SW 1271 (cell line): ENCODE results near the gene MCEMP1.

Experiments
- DNase-seq, 2 experiments: peaks; one replicate each; lab custom pipeline; 2025; lab: John Stamatoyannopoulos, UW

The MCEMP1 gene

DNA sequence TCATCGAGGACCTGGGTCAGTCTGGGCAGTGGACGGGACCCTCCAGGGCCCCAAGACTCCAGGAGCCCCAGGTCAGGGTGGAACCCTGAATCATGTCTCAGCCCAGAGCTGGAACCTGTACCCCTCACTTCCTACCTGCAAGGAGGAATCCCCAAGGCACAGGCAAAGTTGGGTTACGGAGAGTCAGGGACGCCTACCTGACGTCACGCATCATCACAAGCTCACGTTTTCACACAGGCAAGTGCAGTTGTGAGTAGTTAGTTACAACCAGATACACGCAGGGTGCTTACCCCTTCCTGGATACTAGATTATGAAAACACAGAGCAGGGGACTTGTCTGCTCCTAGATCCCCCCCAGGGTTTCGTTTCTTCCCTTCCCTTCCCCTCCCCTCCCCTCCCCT is 6.1 kb upstream of the MCEMP1 start:
- DNase-seq: no peak

DNA sequence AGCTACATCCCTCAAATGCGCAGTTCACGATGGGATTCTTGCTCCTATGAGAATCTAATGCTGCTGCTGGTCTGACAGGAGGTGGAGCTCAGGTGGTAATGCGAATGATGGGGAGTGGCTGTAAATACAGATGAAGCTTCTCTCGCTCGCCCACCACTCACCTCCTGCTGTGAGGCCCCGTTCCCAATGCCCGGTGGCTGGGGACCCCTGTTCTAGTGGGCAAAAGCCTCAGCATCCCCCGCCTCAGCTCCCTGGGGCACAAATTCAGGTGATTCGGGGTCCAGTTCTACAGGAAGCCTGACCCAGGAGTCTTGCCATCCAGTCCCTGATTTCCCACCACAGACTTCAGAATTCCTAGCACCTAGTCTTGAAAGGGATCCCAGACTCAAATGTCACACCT is 4.4 kb upstream of the MCEMP1 start:
- no peak for DNase-seq

DNA sequence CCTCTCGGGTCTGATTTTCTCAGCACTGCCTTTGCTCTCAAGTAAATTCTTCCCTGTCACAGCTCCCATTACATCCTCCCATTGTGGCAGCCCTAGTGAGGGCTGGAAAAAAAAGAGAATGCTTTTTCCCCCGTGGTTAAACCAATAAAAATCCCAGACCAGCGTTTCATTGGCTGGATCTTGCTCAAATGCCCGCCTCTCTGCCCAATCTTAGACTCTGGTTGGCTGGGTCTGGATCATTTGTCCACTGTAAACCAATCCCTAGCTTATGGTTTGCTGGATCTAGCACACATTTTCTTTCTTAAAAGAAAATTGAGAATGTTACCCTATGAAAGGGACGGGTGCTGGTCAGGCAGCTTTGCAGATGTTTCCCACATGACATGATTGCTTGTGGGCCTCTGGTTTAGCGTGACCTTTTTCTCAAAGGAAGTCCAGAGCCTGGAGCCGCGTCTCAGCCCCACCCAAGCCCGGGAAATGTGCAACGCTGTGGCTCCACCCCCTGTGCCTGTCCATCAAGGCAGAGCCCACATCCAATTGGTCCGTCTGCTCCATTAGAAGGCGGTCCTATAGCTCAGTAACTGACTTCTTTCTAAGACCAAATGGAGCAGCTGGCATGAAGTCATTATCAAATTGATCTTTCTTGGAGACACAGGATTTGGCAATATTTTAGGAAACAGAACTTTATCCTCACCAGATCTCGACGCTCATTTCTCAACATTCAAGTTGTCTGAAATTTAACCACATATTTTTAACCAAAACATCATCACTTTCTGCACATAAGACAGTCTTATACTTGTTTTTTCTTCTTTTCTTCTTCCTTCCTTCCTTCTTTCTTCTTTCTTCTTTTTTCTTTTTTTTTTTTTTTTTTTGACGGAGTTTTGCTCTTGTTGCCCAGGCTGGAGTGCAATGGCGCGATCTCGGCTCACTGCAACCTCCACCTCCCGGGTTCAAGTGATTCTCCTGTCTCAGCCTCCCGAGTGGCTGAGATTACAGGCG is 2.6 kb upstream of the MCEMP1 start:
- DNase-seq: peak in 1 of 2 experiments; percentile 38

DNA sequence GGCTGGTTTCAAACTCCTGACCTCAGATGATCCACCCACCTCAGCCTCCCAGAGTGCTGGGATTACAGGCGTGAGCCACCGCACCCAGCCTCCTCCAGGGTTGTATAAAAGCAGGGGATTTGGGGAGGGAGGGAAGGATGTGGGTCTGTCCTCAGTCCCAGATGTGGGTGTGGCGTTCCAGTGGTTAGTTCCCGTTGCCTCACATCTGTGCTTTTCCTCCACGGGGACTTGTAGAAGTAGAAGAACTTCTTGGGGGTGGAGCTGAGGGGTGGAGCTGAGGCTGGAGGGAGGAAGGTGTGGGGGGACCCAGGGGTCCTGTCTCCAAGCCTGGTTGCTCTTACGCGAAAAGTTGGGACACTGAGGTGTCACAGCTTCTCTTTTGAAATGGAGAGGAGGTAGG is 514 bp upstream of the MCEMP1 start:
- DNase-seq: no peak

DNA sequence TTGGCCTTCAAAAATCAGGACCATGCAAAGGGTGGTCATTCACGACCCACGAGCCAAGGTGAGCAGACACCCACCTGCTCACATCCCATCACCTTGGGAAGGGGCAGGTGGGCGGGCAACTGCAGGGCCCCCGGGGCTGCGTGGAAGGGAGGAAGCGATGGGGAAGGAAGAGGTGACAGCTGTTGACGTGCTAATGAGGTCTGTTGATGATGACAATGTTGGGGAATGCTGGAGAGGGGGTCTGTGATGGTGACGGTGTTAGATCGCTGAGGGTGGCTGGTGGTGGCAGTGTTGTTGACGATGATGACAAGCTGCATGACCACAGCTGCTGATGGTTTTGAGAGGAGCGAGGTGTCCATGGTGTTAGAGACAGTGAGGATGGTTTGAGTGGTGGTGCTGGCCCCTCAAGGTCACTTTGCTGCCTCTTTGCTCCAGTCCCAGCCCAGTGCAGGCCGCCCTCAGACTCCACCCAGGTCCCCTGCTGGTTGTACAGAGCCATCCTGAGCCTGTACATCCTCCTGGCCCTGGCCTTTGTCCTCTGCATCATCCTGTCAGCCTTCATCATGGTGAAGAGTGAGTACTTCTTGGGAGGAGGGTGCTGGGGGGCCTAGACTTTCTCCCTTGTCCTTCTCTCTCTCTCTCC is 900 bp downstream of the MCEMP1 start:
- DNase-seq: no peak

DNA sequence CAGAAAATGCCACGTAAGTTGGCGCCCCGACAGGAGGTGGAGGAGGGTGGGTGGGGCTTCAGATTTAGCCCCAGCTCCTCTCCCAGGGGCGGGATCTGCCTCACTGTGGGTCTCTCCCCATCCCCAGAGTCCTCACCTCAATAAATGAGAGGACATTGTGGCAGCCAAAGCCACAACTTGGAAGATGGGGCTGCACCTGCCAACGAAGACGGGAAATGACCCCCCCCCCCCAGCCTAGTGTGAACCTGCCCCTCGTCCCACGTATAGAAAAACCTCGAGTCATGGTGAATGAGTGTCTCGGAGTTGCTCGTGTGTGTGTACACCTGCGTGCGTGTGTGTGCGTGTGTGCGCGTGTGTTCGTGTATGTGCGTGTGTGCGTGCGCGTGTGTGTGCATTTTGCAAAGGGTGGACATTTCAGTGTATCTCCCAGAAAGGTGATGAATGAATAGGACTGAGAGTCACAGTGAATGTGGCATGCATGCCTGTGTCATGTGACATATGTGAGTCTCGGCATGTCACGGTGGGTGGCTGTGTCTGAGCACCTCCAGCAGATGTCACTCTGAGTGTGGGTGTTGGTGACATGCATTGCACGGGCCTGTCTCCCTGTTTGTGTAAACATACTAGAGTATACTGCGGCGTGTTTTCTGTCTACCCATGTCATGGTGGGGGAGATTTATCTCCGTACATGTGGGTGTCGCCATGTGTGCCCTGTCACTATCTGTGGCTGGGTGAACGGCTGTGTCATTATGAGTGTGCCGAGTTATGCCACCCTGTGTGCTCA is 2.3 kb downstream of the MCEMP1 start:
- DNase-seq: no peak

DNA sequence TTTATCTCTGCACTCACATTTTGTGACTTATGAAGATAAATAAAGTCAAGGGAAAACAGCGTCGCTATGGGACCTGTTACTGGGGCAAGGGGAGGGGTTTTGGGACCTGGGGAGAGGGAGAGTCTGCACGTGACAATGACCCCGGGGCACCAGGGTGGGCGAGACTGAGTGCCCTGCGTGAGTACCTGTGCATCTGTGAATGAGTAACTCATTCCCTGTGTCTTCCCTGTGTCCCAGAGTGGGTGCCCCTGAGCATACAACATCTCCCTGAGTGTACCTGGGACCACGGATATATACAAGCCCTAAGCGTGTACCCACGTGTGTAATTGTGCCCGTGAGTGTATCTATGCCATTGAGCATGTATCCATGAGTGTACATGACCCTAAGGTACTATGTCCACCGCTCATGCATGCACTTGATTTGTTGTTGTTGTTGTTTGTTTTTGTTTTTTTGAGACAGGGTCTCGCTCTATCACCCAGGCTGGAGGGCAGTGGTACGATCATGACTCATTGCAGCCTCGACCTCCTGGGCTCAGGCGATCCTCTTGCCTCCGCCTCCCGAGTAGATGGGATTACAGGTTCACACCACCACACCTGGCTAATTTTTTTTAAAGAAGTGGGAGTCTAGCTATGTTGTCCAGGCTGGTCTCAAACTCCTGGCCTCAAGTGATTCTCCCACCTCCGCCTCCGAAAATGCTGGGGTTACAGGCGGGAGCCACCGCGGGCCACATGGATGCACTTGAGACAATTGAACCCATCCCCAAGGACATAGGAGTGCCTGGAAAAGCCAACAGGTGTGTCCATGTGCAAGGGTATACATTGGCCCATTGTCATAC is 3.1 kb downstream of the MCEMP1 start:
- DNase-seq: no peak

DNA sequence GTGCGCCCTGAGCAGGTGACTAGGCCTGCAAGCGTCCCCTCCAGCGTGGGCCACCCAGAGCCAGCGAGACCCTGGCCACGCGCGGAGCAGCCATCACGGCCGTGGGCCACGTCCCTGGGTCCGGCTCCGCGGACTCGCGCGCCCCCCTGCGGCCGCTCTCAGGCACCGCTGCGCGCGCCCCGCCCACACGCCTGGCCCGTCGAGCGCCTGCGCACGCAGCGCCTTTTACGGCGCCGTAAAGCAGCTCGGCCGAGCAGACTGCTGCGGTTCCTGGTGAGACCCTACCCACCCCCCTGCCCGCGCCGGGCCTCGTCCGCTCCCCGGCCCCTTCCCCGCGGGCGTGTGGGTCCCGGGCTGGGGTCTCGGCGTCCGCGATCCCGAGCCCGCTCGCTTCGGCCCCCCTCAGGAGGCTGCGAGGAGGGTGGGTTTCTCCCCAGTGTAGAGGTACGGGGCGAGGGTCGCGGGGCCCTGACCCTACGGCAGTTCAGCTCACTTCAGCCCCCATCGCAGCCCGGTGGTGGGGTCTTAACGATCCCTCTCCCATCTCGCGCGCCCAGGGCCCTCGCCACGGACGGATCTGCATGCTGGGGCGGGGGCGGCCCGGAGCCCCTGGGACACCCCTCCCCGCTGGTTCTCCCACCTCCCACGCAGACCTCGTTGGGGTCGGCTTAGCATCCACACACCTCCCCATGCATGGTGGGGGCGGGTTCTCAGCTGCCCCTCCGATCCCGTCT is 3.9 kb downstream of the MCEMP1 start, which contains the start of gene TRAPPC5:
Gene TRAPPC5, plus strand, starts transcription at position 228 of the 734 bp plus-strand sequence. CDS start 1,421 bp downstream, outside the sequence.
- DNase-seq: peak in 1 of 2 experiments; percentile 58

DNA sequence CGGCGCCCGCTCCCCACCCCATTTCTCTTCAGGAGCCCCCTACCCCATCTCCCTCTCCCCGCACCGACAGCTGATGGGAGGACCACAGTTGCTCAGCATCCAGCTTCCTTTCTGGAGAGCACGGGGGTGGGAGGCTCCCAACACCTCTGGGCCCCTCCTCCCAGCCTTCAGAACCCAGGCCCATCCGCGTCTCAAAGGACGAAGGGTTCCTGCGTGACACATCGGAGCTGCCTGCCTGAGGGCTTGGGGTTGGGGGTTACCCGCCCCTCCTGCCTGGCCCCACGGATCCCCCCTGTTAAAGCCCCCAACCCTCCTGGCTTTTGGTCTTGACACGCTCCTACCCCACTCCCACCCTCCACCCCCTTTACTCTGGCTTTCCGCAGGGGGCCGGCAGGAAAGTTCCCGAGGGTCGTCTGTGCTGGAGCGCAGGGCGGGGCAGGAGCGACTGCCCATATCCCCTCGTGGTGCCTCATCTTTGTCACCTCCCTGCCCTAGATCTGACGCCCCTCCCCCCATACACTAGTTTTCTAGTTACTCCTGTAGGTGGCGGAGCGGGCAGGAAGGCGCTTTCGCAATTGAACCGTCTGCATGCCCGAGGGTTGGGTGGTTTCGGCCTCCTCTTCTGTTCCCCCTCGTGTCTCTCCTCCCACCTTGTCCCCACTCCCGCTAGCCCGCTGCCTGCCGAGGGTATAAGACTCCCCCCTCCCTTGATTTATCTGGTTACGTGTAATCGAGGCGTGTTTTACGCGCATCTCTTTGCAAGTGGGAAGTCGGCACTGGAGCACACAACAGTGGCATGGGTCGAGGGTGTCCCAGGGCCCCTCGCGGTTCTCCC is 4.7 kb downstream of the MCEMP1 start:
- DNase-seq: peak in 1 of 2 experiments; percentile 48

DNA sequence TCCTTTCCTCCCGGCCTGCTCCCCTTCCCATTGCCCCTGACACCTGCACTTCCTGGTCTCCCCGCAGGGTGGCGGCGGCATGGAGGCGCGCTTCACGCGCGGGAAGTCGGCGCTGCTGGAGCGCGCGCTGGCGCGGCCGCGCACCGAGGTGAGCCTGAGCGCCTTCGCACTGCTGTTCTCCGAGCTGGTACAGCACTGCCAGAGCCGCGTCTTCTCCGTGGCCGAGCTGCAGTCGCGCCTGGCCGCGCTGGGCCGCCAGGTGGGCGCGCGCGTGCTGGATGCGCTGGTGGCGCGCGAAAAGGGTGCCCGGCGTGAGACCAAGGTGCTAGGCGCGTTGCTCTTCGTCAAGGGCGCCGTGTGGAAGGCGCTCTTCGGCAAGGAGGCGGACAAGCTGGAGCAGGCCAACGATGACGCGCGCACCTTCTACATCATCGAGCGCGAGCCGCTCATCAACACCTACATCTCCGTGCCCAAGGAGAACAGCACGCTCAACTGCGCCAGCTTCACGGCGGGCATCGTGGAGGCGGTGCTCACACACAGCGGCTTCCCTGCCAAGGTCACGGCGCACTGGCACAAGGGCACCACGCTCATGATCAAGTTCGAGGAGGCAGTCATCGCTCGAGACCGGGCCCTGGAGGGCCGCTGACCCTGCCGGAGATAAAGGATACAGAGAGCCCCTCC is 5.4 kb downstream of the MCEMP1 start:
- no peak for DNase-seq

DNA sequence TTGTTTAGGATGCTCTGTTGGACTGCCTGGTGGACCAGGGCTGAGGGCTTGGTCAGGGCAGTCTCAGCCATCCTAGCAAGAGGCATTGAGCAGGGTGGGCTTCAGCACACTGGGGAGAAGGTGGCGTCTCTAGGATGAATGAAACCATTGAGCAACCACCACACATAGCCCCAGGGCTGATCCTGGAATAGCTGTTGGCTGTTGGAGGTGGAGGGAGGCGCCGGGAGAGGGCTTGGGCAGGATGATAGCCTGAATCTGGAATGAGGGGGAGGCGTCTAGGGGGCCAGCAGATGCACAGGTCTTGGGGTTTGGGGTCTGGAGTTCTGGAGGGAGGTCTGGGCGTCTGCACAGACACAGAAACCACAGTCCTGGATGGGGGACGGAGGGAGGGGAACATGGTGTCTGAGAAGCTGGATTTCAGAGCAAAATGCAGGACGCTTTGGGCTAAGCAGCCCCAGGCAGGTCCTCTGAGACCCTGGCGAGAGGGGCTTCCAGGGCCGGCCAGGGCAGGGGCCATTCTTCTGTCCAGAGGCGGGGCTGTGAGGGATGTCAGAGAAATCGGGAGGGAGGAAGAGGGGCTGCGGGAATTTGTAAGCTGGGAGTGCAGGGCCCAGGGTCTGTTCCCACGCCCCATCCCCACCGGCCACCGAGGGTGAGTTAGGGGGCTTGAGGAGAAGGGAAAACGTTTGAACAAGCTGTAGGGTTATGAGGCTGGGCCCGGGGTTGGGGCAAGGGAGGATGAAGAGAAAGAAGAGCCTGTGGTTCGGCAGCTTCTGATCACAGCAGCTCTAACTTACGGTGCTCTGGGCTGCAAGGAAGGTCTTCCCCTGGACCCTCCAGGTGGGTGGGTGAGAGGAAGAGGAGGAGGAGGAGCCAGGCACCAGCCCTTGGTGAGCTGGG is 8.9 kb downstream of the MCEMP1 start:
- no peak for DNase-seq

DNA sequence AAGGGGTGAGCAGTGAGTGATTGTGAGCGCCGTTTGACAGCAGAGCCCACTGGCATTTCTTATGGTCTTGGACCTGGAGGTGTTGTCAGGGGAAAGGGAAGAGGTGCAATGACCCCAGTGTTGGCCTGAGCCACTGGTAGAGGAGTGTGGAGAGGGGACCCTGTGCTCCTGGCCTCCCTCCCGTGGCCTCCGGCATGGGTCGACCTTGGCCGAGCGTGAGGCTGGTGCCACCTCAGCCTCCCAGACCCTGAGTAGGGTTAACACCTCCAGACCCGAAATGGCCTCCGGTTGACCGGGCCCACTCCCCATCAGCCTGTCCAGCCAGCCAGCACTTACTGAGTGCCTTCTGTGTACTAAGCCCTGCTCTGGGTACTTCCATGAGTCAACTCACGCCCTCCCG is 10.3 kb downstream of the MCEMP1 start:
- DNase-seq: no peak

DNA sequence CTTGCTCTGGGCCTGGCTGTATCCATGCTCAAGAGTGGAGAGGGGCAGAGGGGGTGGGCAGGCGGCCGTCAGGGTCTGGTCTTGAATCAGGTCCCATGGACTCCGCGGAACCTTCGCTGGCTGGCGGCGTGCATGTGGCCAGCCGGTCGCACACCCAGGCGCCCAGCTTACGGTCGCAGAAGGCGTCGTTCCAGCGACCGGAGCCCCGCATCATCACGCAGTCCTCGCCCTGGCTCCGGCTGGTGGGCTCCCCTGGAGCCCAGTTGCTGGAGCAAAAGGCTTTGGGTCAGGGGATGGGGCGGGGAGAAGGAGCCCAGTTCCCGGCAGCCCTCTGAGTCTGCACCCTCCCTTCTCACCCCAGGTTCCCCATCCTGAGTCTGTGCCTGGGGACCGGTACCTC is 12.3 kb downstream of the MCEMP1 start:
- no peak for DNase-seq

DNA sequence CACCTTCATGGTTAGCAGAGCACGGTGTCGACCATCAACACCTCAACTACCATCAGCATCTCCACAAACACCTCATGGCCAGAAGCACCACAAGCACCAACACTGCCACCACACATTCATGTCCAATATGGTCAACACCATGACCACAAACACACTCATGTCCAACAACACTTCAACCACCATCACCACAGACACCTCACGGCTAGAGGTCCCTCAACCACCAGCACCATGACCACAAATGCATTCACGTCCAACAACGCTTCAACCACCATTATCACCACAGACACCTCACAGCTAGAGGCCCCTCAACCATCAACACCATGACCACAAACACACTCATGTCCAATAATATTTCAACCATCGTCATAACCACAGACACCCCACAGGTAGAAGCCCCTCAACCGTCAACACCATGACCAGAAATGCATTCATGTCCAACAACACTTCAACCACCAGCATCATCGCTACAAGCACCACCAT is 13.9 kb downstream of the MCEMP1 start:
- no peak for DNase-seq

DNA sequence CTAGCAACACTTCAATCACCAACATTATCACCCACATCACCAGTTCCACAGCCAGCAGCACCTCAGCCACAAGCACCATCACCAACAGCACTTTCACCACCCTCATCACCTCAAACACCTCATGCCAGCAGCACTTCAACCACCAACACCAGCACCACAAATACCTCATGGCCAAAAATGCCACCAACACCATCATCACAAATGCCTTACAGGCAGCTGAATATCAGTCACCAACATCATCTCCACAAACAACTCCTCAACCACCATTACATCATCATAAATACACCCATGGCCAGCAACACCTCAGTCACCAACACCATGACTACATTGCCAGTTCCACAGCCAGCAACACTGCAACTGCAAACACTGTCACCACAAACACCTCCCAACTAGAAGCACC is 14.6 kb downstream of the MCEMP1 start:
- no peak for DNase-seq

DNA sequence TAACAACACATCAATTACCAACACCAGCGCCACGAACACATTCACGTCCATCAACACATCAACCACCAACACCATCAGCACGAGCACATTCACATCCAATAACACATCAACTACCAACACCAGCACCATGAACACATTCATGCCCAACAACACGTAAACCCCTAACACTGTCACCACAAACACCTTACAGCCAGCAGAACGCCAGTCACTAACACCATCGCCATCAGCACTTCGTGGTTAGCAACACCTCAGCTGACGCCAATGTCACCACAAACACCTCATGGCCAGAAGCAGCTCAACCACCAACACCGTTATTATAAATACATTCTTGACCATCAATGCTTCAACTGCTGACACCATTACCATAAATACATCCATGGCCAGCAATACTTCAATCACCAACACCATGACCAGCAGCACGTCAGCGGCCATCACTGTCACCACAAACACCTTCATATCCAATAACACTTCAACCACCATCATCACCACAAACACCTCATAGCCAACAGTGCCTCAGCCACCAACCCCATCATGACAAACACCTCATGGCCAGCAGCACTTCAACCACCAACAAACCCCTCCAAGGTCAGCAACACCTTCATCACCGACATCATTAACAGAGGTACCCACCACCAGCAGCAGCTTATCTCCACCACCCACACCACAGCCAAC is 15.7 kb downstream of the MCEMP1 start:
- DNase-seq: no peak

DNA sequence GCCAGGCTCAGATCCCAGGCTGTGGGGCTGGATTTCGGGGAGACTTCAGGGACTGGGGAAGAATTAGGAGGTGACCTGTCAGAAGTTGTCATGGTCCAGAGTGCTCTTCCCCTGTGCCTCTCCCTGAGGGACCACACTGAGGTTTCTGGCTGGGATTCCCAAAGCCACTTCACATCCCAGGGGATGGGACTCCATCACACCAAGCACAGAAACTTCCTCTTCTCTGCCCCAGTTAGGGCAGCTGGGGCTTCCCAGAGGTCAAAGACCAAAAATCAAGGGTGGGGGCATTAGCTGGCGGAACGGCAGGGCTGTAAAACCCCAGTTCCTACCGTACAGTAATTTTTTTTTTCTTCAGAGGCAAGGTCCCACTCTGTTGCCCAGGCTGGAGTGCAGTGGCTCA is 17.6 kb downstream of the MCEMP1 start:
- no peak for DNase-seq
